Muscle of leg (tissue), 11 donors: ENCODE data around the gene CRACR2B. TPM values are rescaled to one million over a fixed set of nuclear protein-coding genes. Genes with fewer than 3 reads are reported as not detected.

Experiments used
- DNase-seq: peaks from one replicate; pipeline ENCODE4 v3.0.0; 2013
- H3K27ac ChIP-seq: one replicate; pipeline ENCODE4 v1.5.1; 2013; ENCODE audit warnings: mild to moderate bottlenecking, low read length, control low read depth
- H3K27me3 ChIP-seq: one replicate; pipeline ENCODE4 v1.6.1; 2013; ENCODE audit warnings: low read length; ENCODE audit not compliant: control insufficient read depth, insufficient read depth
- H3K36me3 ChIP-seq: one replicate; pipeline ENCODE4 v1.6.1; 2013; ENCODE audit warnings: low read length; ENCODE audit not compliant: control insufficient read depth, insufficient read depth
- H3K4me1 ChIP-seq: one replicate; pipeline ENCODE4 v1.6.1; 2013; ENCODE audit warnings: low read length; ENCODE audit not compliant: control insufficient read depth, insufficient read depth
- H3K4me3 ChIP-seq: one replicate; pipeline ENCODE4 v1.5.1; 2013; ENCODE audit warnings: low read length, control low read depth
- H3K9me3 ChIP-seq: replicated peaks from 2 replicates; pipeline ENCODE4 v1.6.1; 2013; ENCODE audit warnings: low read depth, low read length; ENCODE audit not compliant: control insufficient read depth
- WGBS: methylation state at CpG from one replicate; pipeline ENCODE4 v1.1.5; 2013; ENCODE audit warnings: missing lambda C conversion rate; ENCODE audit not compliant: insufficient coverage; 5-methylcytosine and 5-hydroxymethylcytosine counted together
- polyA plus RNA-seq, 8 donors: library from polyadenylated mRNA; unstranded; fragments of 120-200 nt; gene quantifications; one replicate each; pipeline versions ENCODE4 v1.2.1 to v1.2.3, GENCODE V29; 2013; ENCODE audit warnings: inconsistent platforms in 1 of 8, low replicate concordance in 1 of 8; ENCODE audit not compliant: insufficient read length in 8 of 8, insufficient read depth in 1 of 8
- total RNA-seq: library from RNA; stranded (reverse); fragments of 120-200 nt; gene quantifications from one replicate; pipeline ENCODE4 v1.2.4, GENCODE V29; 2013

Gene CRACR2B
- total and polyA plus RNA-seq, 9 donors = 6.9 to 22.0 (median 12.8) TPM

DNA sequence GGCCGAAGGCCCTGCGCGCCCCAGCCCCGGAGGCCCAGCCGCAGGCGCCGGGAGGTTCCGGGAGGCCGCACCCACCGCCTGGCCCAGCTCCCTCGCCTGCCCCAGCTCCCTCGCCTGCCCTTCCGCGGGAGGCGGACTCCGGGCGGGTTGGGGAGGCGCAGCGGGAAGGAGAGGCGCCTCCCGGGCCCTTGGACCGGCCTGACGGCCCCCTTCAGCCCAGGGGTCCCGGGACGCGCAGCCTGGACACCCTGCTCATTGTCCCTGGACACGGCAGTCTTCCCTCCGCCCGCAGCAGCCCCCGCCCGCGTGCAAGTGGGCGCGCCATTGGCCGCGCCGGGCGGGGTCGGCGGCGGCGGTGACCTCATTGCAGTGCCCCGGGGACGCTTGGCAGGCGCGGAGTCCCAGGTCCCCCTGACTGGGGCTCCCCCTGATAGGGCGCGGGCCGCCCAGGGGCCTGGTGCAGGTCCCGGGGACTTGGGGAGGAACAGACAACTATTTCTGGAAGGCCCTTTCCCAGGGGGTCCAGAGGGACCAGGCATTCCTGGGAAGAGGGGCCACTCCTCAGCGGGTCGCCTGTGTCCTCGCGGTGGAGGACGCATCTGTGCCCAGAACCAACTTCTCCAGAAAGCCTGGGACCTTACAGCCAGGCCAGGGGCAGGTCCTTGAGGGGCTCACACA lies 5.5 kb downstream of the CRACR2B start:
- H3K27ac ChIP-seq = peak overlapping the region; percentile 74
- H3K4me1 ChIP-seq = peaks cover 67% of the 10 kb centered on the region
- no peaks in the 10 kb centered on the region for H3K9me3 ChIP-seq
- DNase-seq = peak; percentile 70
- WGBS = 0% methylated on average over 48 of the region's 55 CpGs
- H3K36me3 ChIP-seq = peaks cover 34% of the 10 kb centered on the region
- peaks cover 35% of the 10 kb centered on the region for H3K27me3 ChIP-seq
- peak overlapping the region; percentile 75 for H3K4me3 ChIP-seq

DNA sequence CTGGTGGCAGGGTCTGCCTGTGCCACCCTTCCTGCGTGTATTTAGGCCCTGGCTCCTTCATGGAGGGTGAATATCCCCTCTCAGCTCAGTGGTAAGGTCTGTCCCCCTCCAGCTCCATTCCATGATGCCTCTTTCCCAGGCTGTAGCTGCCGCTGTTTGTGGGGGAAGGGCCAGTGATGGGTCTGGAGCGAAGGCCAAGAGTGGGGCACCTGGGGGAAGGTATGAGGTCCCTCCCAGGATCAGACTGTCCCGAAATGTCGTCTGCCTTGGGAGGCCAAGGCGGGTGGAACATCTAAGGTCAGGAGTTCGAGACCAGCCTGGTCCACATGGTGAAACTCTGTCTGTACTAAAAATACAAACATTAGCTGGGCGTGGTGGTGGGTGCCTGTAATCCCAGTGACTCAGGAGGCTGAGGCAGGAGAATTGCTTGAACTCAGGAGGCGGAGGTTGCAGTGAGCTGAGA lies 6.2 kb downstream of the CRACR2B start:
- Histone ChIP-seq H3K9me3 (no peaks in the 10 kb centered on the region), H3K4me1 (peaks cover 66% of the 10 kb centered on the region), H3K27me3 (peaks cover 31% of the 10 kb centered on the region), H3K36me3 (peaks cover 40% of the 10 kb centered on the region), H3K4me3 (peak overlapping the region; percentile 75), H3K27ac (peak overlapping the region; percentile 59)
- no peak for DNase-seq
- WGBS = 50% methylated on average over 1 of the region's 9 CpGs

DNA sequence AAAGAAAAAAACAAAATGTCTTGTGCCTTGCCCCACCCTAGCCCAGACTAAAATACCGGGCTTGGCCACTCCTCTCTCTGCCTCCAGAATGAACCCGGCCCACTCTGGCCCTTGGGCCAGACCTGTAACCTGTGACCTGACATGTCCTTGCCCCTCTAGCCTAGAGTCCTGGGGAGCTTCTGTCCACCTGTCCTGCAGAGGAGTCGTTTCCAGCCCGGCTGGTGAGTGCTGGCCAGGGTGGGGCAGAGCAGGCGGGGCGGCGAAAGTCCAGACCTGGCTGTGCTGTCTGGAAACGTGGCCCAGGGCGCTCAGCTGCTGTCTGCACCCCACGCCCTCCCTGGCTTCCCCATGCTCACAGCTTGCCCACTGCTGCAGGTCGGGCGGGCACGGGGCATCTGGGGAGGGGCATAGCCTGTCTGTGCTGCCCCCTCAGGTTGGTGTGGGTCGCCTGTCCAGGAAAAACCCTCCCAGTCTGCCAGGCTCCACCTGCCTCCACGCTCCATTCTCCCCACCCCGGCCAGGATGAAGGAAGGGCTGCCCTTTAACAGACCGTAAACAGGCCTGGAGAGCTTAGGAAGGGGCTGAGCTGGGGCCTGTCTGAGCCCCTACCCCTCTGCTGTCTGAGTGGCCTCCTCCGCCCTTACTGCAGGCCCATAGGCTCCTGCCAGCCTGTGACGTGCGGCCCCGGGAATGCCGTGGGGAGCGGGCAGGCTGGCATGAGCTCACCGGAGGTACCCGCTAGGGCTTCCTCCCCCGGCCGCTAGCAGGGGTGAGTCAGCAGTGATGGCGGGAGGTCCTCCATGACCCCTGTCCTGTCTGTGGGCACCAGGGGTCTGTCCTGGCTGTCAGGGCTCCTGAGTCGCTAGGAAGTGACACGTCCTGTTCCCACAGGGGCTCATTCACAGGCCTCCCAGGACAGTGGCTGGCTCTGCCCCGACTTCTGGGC lies 6.9 kb downstream of the CRACR2B start:
- Histone ChIP-seq H3K27me3 (peaks cover 24% of the 10 kb centered on the region), H3K36me3 (peaks cover 48% of the 10 kb centered on the region), H3K4me1 (peaks cover 65% of the 10 kb centered on the region), H3K9me3 (no peaks in the 10 kb centered on the region), H3K27ac (peak overlapping the region; percentile 75), H3K4me3 (no peak overlapping the region)
- 54% methylated on average over 22 of the region's 31 CpGs for WGBS
- DNase-seq = peak; percentile 69

DNA sequence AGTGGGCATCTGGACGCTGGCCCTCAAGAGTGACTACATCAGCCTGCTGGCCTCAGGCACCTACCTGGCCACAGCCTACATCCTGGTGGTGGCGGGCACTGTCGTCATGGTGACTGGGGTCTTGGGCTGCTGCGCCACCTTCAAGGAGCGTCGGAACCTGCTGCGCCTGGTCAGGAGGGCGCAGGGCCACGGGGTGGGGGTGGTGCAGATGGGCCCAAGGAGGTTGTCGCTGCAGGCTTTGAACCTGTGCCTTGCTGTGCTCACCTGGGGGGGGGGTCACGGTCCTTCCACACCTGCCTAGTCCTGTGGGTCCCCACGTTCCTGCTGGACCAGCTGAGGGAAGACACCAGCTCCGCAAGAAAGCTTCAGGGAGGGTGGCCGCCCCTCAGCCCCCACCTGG lies 8.6 kb downstream of the CRACR2B start:
- Histone ChIP-seq H3K4me3 (no peak overlapping the region), H3K36me3 (peaks cover 64% of the 10 kb centered on the region), H3K9me3 (no peaks in the 10 kb centered on the region), H3K27me3 (peaks cover 8% of the 10 kb centered on the region), H3K27ac (no peak overlapping the region), H3K4me1 (peaks cover 63% of the 10 kb centered on the region)
- no peak for DNase-seq
- 90% methylated on average over 7 of the region's 14 CpGs for WGBS

DNA sequence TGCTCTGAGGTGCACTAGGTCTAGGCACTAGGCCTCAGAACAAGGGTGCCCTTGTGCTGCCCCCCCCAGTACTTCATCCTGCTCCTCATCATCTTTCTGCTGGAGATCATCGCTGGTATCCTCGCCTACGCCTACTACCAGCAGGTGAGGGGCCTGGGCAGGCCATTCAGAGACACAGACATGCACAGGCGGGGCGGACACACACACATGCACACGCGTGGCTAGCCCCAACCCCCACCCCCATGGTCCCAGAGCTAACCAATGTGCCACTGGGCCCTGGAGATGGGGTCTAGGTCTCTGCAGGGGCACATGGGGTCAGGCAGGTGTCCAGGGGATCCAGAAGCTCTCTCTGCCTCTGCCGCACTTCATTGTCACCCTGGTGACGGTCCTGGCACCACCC lies 9.0 kb downstream of the CRACR2B start:
- no peaks in the 10 kb centered on the region for H3K9me3 ChIP-seq
- no peak for DNase-seq
- peaks cover 63% of the 10 kb centered on the region for H3K4me1 ChIP-seq
- no peak overlapping the region for H3K27ac ChIP-seq
- H3K27me3 ChIP-seq = peaks cover 3% of the 10 kb centered on the region
- H3K4me3 ChIP-seq = no peak overlapping the region
- WGBS = 81% methylated on average over 8 of the region's 9 CpGs
- peaks cover 65% of the 10 kb centered on the region for H3K36me3 ChIP-seq

DNA sequence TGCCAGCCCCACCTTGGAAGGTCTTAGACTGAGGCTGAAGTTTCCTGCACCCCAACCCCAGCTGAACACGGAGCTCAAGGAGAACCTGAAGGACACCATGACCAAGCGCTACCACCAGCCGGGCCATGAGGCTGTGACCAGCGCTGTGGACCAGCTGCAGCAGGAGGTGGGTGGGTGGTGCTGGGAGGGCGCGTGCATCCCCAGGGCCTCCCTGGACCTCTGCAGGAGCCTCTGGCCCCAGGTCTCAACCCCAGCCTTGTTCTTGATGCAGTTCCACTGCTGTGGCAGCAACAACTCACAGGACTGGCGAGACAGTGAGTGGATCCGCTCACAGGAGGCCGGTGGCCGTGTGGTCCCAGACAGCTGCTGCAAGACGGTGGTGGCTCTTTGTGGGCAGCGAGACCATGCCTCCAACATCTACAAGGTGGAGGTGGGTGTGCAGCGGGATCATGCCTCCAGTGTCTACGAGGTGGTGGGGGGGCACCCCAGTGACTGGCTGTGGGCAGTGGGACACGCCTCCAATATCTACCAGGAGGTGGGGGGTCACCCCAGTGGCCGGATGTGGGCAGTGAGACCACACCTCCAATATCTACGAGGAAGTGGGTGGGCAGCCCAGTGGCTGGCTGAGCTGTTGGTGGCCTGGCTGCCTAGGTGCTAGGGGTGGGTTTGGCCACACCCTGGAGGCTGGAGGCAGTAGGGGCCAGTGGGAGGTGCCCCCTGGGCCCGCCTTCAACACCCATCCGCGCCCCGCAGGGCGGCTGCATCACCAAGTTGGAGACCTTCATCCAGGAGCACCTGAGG lies 9.7 kb downstream of the CRACR2B start:
- H3K4me1 ChIP-seq = peaks cover 58% of the 10 kb centered on the region
- H3K9me3 ChIP-seq = no peaks in the 10 kb centered on the region
- DNase-seq = no peak
- peaks cover 65% of the 10 kb centered on the region for H3K36me3 ChIP-seq
- no peaks in the 10 kb centered on the region for H3K27me3 ChIP-seq
- no peak overlapping the region for H3K27ac ChIP-seq
- no peak overlapping the region for H3K4me3 ChIP-seq
- WGBS = 87% methylated on average over 10 of the region's 22 CpGs

DNA sequence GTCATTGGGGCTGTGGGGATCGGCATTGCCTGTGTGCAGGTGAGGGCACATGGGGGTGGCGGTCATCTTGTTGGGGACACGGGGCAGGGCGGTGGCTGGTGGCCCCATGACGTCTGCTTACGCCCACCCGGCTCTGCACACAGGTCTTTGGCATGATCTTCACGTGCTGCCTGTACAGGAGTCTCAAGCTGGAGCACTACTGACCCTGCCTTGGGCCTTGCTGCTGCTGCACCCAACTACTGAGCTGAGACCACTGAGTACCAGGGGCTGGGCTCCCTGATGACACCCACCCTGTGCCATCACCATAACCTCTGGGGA lies 10.2 kb downstream of the CRACR2B start:
- WGBS = 95% methylated on average over 4 of the region's 8 CpGs
- DNase-seq = no peak
- Histone ChIP-seq H3K9me3 (no peaks in the 10 kb centered on the region), H3K36me3 (peaks cover 65% of the 10 kb centered on the region), H3K27ac (no peak overlapping the region), H3K4me3 (no peak overlapping the region), H3K27me3 (no peaks in the 10 kb centered on the region), H3K4me1 (peaks cover 56% of the 10 kb centered on the region)

DNA sequence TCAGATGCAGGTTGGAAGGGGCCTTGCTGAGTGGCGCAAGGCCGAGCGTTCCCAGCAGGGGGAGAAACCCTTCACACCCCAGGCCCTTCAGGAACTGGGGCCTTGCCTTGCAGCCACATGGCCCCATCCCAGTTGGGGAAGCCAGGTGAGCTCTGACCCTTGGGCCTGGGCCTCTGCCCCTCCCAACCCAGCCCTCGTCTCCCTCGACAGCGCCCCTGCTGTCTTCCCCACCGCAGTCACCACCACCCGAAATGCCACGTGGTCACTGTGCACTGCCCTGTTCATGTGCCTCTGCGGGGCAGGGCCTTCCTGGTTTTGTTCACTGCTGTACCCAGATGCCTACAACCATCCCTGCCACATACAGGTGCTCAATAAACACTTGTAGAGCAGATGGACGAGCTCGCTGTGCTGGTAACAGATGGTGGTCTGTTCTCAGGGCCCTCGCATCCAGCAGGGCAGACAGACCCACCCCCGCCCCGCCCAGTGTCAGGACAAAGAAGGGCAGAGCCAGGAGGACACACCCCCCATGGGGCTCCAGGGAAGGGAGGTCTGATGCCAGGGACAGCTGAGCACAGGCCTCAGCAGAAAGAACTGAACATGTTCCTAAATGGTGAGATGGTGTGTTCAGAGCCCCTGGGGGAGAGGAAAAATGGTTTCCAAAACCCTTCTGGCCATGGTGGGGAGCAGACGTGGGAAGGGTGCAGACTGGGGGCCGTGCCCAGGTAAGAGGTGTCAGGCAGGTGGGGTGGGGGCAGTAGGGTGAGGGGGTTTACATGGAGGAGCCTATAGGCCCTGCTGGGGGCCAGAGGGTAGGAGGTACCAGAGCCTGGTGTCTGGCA lies 10.9 kb downstream of the CRACR2B start:
- Histone ChIP-seq H3K36me3 (peaks cover 65% of the 10 kb centered on the region), H3K9me3 (no peaks in the 10 kb centered on the region), H3K4me1 (peaks cover 61% of the 10 kb centered on the region), H3K27me3 (no peaks in the 10 kb centered on the region), H3K27ac (peak overlapping the region; percentile 71), H3K4me3 (no peak overlapping the region)
- WGBS = 52% methylated on average over 16 of the region's 17 CpGs
- no peak for DNase-seq

DNA sequence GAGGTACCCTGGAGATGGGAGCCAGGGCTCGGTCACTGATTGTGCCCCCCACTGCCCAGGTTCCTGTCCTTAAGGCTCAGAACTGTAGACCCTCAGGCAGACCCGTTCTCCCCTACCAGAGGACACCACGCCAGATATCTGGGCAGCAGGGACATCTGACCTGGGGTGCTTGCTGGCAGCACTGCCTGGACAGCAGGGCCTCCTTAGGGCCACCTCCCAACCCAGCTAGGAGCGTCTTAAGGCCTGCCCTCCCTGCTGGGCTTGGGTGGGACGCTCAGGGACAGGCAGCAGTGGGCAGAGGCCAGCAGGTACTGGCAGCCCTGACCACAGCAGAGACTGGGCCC lies 11.5 kb downstream of the CRACR2B start:
- peak overlapping the region; percentile 71 for H3K27ac ChIP-seq
- peaks cover 61% of the 10 kb centered on the region for H3K4me1 ChIP-seq
- DNase-seq = no peak
- no peak overlapping the region for H3K4me3 ChIP-seq
- no peaks in the 10 kb centered on the region for H3K9me3 ChIP-seq
- H3K36me3 ChIP-seq = peaks cover 65% of the 10 kb centered on the region
- WGBS = 74% methylated on average over 3 of the region's 5 CpGs
- no peaks in the 10 kb centered on the region for H3K27me3 ChIP-seq
